ENCODE measurements around the gene ICAM1. TPM values are rescaled to one million over a fixed set of nuclear protein-coding genes. Genes with fewer than 3 reads are reported as not detected.

ICAM1 gene
- total RNA-seq, 3 donors from 2014 or later (not counting 1 experiment from before 2014, with no cell fraction given) = 33.1 to 73.7 (median 56.5) TPM

GRCh38 chr19:10258080-10258710 is 12.7 kb upstream of the ICAM1 start:
- intact Hi-C loops (cut with micrococcal nuclease) = no loop called here
- H3K4me1 ChIP-seq (ENCODE audit: control insufficient read depth, insufficient read depth, low read length) = peaks cover 3% of the 10 kb centered on the region
- no peak for TF ChIP-seq CTCF (IDR thresholded peaks at IDR 0.05)
- WGBS (ENCODE audit: insufficient coverage) = 96% methylated on average over 18 of the region's 18 CpGs
- Mint-ChIP-seq H3K27me3 (ENCODE audit: low read depth in 2 of 2) (no peaks in the 10 kb centered on the region), H3K36me3 (peaks cover 9% of the 10 kb centered on the region), H3K4me3 (no peak overlapping the region), H3K9me3 (no peaks in the 10 kb centered on the region), H3K27ac (no peak overlapping the region), H3K4me1 (peaks cover 0 to 15% of the 10 kb centered on the region in 2 donors)
- DNase-seq (no peak), ATAC-seq (no peak)
- no peak overlapping the region for H3K4me3 ChIP-seq (ENCODE audit: low read length)
- no peaks in the 10 kb centered on the region for H3K27me3 ChIP-seq (ENCODE audit: control insufficient read depth, insufficient read depth, low read length)
- no peak overlapping the region for H3K27ac ChIP-seq (ENCODE audit: low read length)
- peaks cover 36% of the 10 kb centered on the region for H3K36me3 ChIP-seq (ENCODE audit: control insufficient read depth, insufficient read depth, low read length)
- no peaks in the 10 kb centered on the region for H3K9me3 ChIP-seq (ENCODE audit: control insufficient read depth, insufficient read depth, low read length)

- H3K27ac ChIP-seq (ENCODE audit: low read length) = no peak overlapping the region
- H3K4me1 ChIP-seq (ENCODE audit: control insufficient read depth, insufficient read depth, low read length) = peaks cover 3% of the 10 kb centered on the region
- Mint-ChIP-seq H3K27ac (no peak overlapping the region), H3K4me3 (no peak overlapping the region), H3K9me3 (no peaks in the 10 kb centered on the region), H3K36me3 (peaks cover 9% of the 10 kb centered on the region), H3K27me3 (ENCODE audit: low read depth in 2 of 2) (no peaks in the 10 kb centered on the region), H3K4me1 (peaks cover 0 to 7% of the 10 kb centered on the region in 2 donors)
- H3K4me3 ChIP-seq (ENCODE audit: low read length) = no peak overlapping the region
- TF ChIP-seq CTCF (IDR thresholded peaks at IDR 0.05) = peak; percentile 71
- no peaks in the 10 kb centered on the region for H3K9me3 ChIP-seq (ENCODE audit: control insufficient read depth, insufficient read depth, low read length)
- H3K36me3 ChIP-seq (ENCODE audit: control insufficient read depth, insufficient read depth, low read length) = peaks cover 33% of the 10 kb centered on the region
- WGBS (ENCODE audit: insufficient coverage) = 76% methylated on average over 32 of the region's 32 CpGs
- no peaks in the 10 kb centered on the region for H3K27me3 ChIP-seq (ENCODE audit: control insufficient read depth, insufficient read depth, low read length)
- ATAC-seq = peak; percentile 81 to 96 (median 90)
- peak; percentile 73 to 95 for DNase-seq
- intact Hi-C loops (cut with micrococcal nuclease) = loop anchor here (1.0 kb wide), 1 partner anchor 130 kb away; no protein-coding TSS in a partner anchor
Observed at GRCh38 chr19:10259162-10259905, 11.6 kb upstream of the ICAM1 start.

GRCh38 chr19:10260141-10260584 is 10.8 kb upstream of the ICAM1 start:
- Histone ChIP-seq H3K4me3 (ENCODE audit: low read length) (no peak overlapping the region), H3K9me3 (ENCODE audit: control insufficient read depth, insufficient read depth, low read length) (no peaks in the 10 kb centered on the region), H3K27ac (ENCODE audit: low read length) (no peak overlapping the region), H3K36me3 (ENCODE audit: control insufficient read depth, insufficient read depth, low read length) (peaks cover 30% of the 10 kb centered on the region), H3K4me1 (ENCODE audit: control insufficient read depth, insufficient read depth, low read length) (peaks cover 3% of the 10 kb centered on the region), H3K27me3 (ENCODE audit: control insufficient read depth, insufficient read depth, low read length) (no peaks in the 10 kb centered on the region)
- no peaks in the 10 kb centered on the region for H3K27me3 Mint-ChIP-seq (ENCODE audit: low read depth in 2 of 2)
- ATAC-seq (no peak), DNase-seq (peak in 1 of 2 donors; percentile 30)
- H3K4me3 Mint-ChIP-seq = no peak overlapping the region
- WGBS (ENCODE audit: insufficient coverage) = 81% methylated on average over 8 of the region's 8 CpGs
- no peaks in the 10 kb centered on the region for H3K9me3 Mint-ChIP-seq
- no peak overlapping the region for H3K27ac Mint-ChIP-seq
- peaks cover 9% of the 10 kb centered on the region for H3K36me3 Mint-ChIP-seq
- H3K4me1 Mint-ChIP-seq = peaks cover 0 to 7% of the 10 kb centered on the region in 2 donors
- no peak for TF ChIP-seq CTCF (IDR thresholded peaks at IDR 0.05)
- intact Hi-C loops (cut with micrococcal nuclease) = no loop called here

All from natural killer cell (primary cell).